Central memory CD8-positive, alpha-beta T cell (primary cell): ENCODE data around the gene MAML2.

Experiments used
- ATAC-seq: fragments of 150-1000 bp; cut with Tn5 transposase; replicated peaks from 2 replicates; pipeline ENCODE4 v1.10.0; 2022; ENCODE audit warnings: mild to moderate bottlenecking, moderate FRiP score, moderate number of reproducible peaks; ENCODE audit not compliant: poor library complexity, severe bottlenecking; ENCODE audit errors: extremely low read depth
- DNase-seq, 2 donors: peaks; one replicate each; pipeline ENCODE4 v3.0.0; 2021; ENCODE audit warnings: low spot score in 2 of 2
- H3K27ac Mint-ChIP-seq: one replicate; pipeline ENCODE4 v1.8.0; 2022; ENCODE audit warnings: low read depth, mild to moderate bottlenecking, moderate library complexity, mixed read lengths
- H3K27me3 Mint-ChIP-seq: one replicate; pipeline ENCODE4 v1.8.0; 2022; ENCODE audit warnings: mixed read lengths
- H3K36me3 Mint-ChIP-seq: one replicate; pipeline ENCODE4 v1.8.0; 2022; ENCODE audit warnings: mild to moderate bottlenecking, moderate library complexity, mixed read lengths; ENCODE audit not compliant: insufficient read depth
- H3K4me1 Mint-ChIP-seq: one replicate; pipeline ENCODE4 v1.8.0; 2022; ENCODE audit warnings: mixed read lengths
- H3K4me3 Mint-ChIP-seq: one replicate; pipeline ENCODE4 v1.8.0; 2022; ENCODE audit warnings: mild to moderate bottlenecking, moderate library complexity, mixed read lengths
- H3K9me3 Mint-ChIP-seq: one replicate; pipeline ENCODE4 v1.8.0; 2022; ENCODE audit warnings: mixed read lengths

MAML2 gene

GRCh38 chr11:96361778-96362177, 18.8 kb upstream of the MAML2 start:
- H3K4me3 Mint-ChIP-seq, result no peak overlapping the region
- H3K27ac Mint-ChIP-seq, result no peak overlapping the region
- no peak for DNase-seq
- H3K9me3 Mint-ChIP-seq, result no peaks in the 10 kb centered on the region
- ATAC-seq, result no peak
- peaks cover 20% of the 10 kb centered on the region for H3K36me3 Mint-ChIP-seq
- peaks cover 6% of the 10 kb centered on the region for H3K4me1 Mint-ChIP-seq
- H3K27me3 Mint-ChIP-seq, result no peaks in the 10 kb centered on the region

- Mint-ChIP-seq H3K4me3 (no peak overlapping the region), H3K4me1 (peaks cover 13% of the 10 kb centered on the region), H3K27me3 (no peaks in the 10 kb centered on the region), H3K9me3 (no peaks in the 10 kb centered on the region), H3K36me3 (peaks cover 25% of the 10 kb centered on the region), H3K27ac (no peak overlapping the region)
- no peak for DNase-seq
- no peak for ATAC-seq
Measured at GRCh38 chr11:96358321-96358720, 15.3 kb upstream of the MAML2 start.

GRCh38 chr11:96357794-96358193, 14.8 kb upstream of the MAML2 start:
- Mint-ChIP-seq H3K9me3 (no peaks in the 10 kb centered on the region), H3K27ac (no peak overlapping the region), H3K4me3 (no peak overlapping the region), H3K4me1 (peaks cover 13% of the 10 kb centered on the region), H3K36me3 (peaks cover 25% of the 10 kb centered on the region), H3K27me3 (no peaks in the 10 kb centered on the region)
- ATAC-seq (no peak), DNase-seq (no peak)

- Mint-ChIP-seq H3K27me3 (no peaks in the 10 kb centered on the region), H3K36me3 (peaks cover 22% of the 10 kb centered on the region), H3K4me3 (no peak overlapping the region), H3K27ac (no peak overlapping the region), H3K4me1 (peaks cover 13% of the 10 kb centered on the region), H3K9me3 (no peaks in the 10 kb centered on the region)
- DNase-seq, result no peak
- no peak for ATAC-seq
Measured at GRCh38 chr11:96356848-96357247, 13.9 kb upstream of the MAML2 start.

- H3K36me3 Mint-ChIP-seq, result peaks cover 25% of the 10 kb centered on the region
- H3K27ac Mint-ChIP-seq, result peak overlapping the region; percentile 85
- ATAC-seq (no peak), DNase-seq (no peak)
- H3K27me3 Mint-ChIP-seq, result no peaks in the 10 kb centered on the region
- H3K4me1 Mint-ChIP-seq, result peaks cover 61% of the 10 kb centered on the region
- peak overlapping the region; percentile 91 for H3K4me3 Mint-ChIP-seq
- H3K9me3 Mint-ChIP-seq, result no peaks in the 10 kb centered on the region
Measured at GRCh38 chr11:96342014-96342960, 708 bp downstream of the MAML2 start.

GRCh38 chr11:96341211-96342013, 1.6 kb downstream of the MAML2 start:
- no peaks in the 10 kb centered on the region for H3K9me3 Mint-ChIP-seq
- no peaks in the 10 kb centered on the region for H3K27me3 Mint-ChIP-seq
- DNase-seq, result peak; percentile 48 to 60
- peak overlapping the region; percentile 91 for H3K4me3 Mint-ChIP-seq
- peaks cover 24% of the 10 kb centered on the region for H3K36me3 Mint-ChIP-seq
- peak; percentile 53 for ATAC-seq
- H3K4me1 Mint-ChIP-seq, result peaks cover 69% of the 10 kb centered on the region
- H3K27ac Mint-ChIP-seq, result peak overlapping the region; percentile 85

- no peaks in the 10 kb centered on the region for H3K9me3 Mint-ChIP-seq
- ATAC-seq, result no peak
Measured at GRCh38 chr11:96340555-96340885, 2.5 kb downstream of the MAML2 start.

GRCh38 chr11:96339706-96340554, 3.1 kb downstream of the MAML2 start:
- peak overlapping the region; percentile 91 for H3K4me3 Mint-ChIP-seq
- H3K27me3 Mint-ChIP-seq, result no peaks in the 10 kb centered on the region
- no peaks in the 10 kb centered on the region for H3K9me3 Mint-ChIP-seq
- DNase-seq (no peak), ATAC-seq (no peak)
- peaks cover 80% of the 10 kb centered on the region for H3K4me1 Mint-ChIP-seq
- peaks cover 24% of the 10 kb centered on the region for H3K36me3 Mint-ChIP-seq
- H3K27ac Mint-ChIP-seq, result peak overlapping the region; percentile 85

More at GRCh38 chr11:96340555-96340885, 2.5 kb downstream of the MAML2 start:
- Mint-ChIP-seq H3K4me1 (peaks cover 78% of the 10 kb centered on the region), H3K27ac (peak overlapping the region; percentile 85), H3K4me3 (peak overlapping the region; percentile 91), H3K27me3 (no peaks in the 10 kb centered on the region), H3K36me3 (peaks cover 24% of the 10 kb centered on the region)
- DNase-seq, result no peak

GRCh38 chr11:96338910-96339705, 3.9 kb downstream of the MAML2 start:
- peak; percentile 17 for ATAC-seq
- H3K4me3 Mint-ChIP-seq, result peak overlapping the region; percentile 91
- H3K36me3 Mint-ChIP-seq, result peaks cover 26% of the 10 kb centered on the region
- no peaks in the 10 kb centered on the region for H3K9me3 Mint-ChIP-seq
- DNase-seq, result no peak
- H3K27ac Mint-ChIP-seq, result peak overlapping the region; percentile 85
- H3K27me3 Mint-ChIP-seq, result no peaks in the 10 kb centered on the region
- H3K4me1 Mint-ChIP-seq, result peaks cover 88% of the 10 kb centered on the region

- H3K36me3 Mint-ChIP-seq, result peaks cover 25% of the 10 kb centered on the region
- ATAC-seq, result no peak
- no peaks in the 10 kb centered on the region for H3K27me3 Mint-ChIP-seq
- no peaks in the 10 kb centered on the region for H3K9me3 Mint-ChIP-seq
- H3K27ac Mint-ChIP-seq, result no peak overlapping the region
- no peak for DNase-seq
- H3K4me1 Mint-ChIP-seq, result peaks cover 86% of the 10 kb centered on the region
- H3K4me3 Mint-ChIP-seq, result peak overlapping the region; percentile 91
Measured at GRCh38 chr11:96337541-96338431, 5.2 kb downstream of the MAML2 start.

GRCh38 chr11:96335388-96335787, 7.6 kb downstream of the MAML2 start:
- no peak for DNase-seq
- Mint-ChIP-seq H3K27me3 (no peaks in the 10 kb centered on the region), H3K4me3 (no peak overlapping the region), H3K27ac (no peak overlapping the region), H3K9me3 (no peaks in the 10 kb centered on the region), H3K4me1 (peaks cover 78% of the 10 kb centered on the region), H3K36me3 (peaks cover 5% of the 10 kb centered on the region)
- ATAC-seq, result no peak
